ENCODE data around the gene LCE6A.

The LCE6A gene, protein sequence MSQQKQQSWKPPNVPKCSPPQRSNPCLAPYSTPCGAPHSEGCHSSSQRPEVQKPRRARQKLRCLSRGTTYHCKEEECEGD

DNA sequence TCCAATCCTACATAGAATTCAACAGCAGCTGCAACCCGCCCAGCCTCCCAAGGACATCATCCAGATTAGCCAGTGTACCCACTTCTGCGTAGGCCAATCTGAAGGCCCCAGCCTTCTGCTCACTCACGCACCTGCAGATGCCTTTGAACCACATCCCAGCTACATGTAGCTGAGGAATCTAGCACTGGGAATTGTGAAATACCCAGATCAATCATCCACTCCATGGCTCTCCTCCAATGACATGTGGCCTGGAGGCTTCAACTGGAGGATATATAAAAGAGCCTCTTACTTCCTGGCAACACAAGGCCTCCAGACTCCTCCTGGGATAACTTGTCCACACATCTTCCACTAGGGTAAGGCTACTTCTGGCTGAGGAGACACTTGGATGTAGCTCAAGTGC lies at the start of gene LCE6A:
Gene LCE6A (plus strand): TSS at position 301 of the 400 bp plus-strand sequence. CDS start 665 bp downstream, outside the sequence.
- DNase-seq, result no peak

DNA sequence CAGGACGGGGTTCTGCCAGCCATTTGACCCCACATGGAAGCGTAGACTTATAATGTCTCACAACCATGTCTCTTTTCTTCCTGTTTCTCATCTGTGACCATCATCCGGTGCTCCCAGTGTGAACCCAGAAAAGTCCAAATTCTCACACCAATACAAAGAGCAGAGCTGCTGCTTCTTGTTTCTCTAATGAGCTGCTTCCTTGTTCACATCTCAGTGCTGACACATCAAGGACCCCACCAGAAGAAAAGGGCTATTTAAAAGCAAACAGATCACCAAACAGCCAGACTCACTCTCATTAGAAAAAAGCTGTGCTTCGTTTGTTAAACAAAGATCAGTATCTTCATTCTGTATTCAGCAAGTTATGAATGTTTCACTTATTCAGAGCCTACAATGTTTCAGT lies 47.0 kb upstream of the LCE6A start:
- DNase-seq, result no peak

DNA sequence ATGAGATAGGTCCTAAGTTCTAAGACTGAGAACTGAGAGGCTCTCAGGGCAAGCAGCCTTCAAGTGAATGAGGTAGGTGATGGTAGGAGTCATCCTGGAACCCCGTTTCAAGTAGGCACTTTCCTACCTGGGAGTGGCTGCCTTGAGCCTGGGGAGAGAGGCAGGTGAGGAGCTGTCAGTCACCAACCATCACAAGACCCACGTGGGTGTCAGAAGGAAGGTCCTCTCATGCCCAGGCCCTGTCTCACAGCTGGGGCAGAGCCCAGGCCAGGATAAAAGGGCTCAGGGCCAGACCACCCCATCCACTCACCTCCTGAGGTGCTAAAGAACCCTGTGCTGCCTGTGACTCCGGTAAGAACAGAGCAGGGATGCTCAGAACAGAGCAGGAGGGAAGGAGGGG lies 46.2 kb upstream of the LCE6A start, which contains the start of gene LCE1D:
Gene LCE1D (plus strand): TSS at position 301 of the 400 bp plus-strand sequence. CDS start 1,074 bp downstream, outside the sequence.
- DNase-seq, result no peak

DNA sequence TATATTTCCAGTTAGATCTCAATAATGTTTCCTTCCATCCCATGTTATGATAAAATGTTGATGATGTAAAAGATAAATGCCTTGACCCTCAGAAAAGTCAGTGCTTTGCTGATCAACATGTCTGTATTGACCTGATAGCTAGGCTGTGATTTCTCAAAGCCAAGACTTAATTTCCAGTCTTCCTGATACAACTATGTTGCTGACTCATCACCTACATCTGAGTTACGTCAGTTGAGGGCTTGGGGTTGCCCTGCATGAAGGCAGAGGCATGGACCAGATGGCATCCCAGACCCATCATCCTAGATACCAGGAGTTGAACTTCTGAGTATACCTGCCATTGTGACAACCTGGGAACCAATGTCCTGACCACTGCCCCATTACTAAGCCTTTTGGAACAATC lies 41.3 kb upstream of the LCE6A start:
- DNase-seq, result no peak

DNA sequence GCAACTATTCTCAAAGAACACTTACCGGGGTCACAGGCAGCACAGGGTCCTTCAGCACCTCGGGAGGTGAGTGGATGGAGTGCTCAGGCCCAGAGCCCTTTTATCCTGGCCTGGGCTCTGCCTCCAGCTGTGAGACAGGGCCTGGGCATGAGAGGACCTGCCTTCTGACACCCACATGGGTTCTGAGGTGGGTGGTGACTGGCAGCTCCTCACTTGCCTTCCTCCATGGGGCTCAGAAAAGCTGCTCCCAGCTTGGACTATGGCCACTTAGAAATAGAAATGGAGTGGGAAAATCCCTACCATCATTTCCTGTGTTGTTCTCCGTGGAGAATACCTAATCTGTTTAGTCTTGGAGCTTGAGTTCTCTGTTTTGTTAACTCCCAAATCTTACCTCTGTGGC lies 36.1 kb upstream of the LCE6A start, which contains the start of gene LCE1C:
Gene LCE1C (minus strand): TSS at position 76 of the 400 bp plus-strand sequence. CDS start 1,173 bp downstream, outside the sequence.
- no peak for DNase-seq

DNA sequence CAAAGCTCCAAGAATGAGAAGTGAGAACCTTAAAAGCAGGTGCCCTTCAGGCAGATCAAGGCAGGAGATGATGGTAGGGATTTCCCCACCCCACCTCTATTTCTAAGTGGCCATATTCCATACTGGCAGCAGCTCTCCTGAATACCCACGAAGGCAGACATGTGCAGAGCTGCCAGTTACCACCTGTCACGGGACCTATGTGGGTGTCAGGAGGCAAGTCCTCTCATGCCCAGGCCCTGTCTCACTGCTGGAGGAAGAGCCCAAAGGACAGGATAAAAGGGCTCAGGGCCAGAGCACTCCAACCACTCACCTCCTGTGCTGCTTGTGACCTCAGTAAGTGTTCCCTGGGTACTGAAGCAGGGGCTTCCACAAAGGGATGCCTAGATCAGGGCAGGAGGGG lies 31.6 kb upstream of the LCE6A start:
- no peak for DNase-seq

DNA sequence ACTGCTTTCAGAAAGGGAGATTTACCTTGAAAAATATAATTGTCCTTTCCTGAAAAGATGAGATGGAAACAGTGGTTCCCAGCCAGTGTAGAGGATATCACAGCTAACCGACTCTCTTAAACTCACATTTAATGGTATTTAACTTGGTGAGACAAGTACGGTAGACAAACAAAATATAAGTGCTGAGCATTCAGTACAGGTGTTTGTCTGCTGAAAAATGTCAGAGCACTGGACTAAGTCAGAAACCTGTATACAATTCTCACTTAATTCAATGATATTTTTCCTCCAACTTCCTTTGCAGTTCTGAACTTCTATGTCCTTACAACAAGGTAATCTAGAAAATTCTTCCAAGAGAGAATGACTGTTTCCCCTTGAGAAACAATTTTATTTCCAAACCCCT lies 31.0 kb upstream of the LCE6A start, which contains the start of gene LCE1B:
Gene LCE1B (plus strand): TSS at position 301 of the 400 bp plus-strand sequence. CDS start 476 bp downstream, outside the sequence.
- DNase-seq, result no peak

DNA sequence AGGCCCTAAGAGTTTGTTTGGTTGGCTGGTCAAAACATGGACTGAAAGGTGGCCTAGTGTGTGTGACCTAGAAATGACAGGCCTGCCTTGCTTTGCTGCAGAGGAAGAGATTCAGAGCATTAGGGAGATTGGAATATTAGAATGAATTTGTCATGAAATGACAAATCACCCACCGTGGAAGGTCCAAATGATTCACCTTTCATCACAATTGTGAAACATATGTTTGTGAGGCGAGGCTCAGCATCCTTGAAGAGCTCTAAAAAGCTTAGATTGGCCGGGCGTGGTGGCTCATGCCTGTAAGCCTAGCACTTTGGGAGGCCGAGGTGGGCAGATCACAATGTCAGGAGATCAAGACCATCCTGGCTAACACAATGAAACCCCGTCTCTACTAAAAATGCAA lies 25.3 kb upstream of the LCE6A start:
- DNase-seq, result no peak

DNA sequence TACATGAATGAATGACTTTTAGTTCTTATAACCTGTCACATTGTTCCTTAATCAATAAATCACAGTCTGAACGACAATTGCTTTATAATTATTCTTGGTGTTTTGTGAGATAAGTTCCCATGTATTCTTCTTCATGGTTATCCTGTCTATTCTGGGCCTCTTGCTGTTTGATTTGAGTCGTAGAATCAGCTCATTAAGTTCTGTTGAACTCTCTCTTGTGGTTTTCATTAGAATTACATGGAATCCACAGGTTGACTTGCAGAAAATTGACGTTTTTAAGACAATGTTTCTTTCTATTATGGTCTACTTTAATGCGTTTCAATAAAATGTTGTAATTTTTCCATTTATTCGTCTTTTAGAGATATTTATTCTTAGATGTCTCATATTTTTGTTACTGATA lies 19.4 kb upstream of the LCE6A start:
- DNase-seq, result no peak

DNA sequence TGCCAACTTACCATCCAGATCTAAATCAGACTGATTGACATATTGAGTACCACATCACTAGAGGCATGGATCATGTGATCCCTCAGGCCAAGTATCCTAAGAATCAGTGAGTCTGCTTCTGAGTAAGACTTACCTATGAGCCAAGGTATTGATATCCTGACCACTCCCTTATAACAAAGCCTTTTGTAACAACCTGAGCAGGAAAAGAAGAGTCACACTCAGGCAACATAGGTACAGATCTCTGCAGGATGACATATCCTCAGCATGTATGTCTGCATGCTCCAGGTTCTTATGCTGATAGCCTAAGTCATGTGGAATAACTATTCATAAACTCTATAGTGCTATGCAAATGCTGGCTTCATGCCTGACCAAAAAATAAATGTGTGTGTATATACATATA lies 17.7 kb upstream of the LCE6A start:
- no peak for DNase-seq

DNA sequence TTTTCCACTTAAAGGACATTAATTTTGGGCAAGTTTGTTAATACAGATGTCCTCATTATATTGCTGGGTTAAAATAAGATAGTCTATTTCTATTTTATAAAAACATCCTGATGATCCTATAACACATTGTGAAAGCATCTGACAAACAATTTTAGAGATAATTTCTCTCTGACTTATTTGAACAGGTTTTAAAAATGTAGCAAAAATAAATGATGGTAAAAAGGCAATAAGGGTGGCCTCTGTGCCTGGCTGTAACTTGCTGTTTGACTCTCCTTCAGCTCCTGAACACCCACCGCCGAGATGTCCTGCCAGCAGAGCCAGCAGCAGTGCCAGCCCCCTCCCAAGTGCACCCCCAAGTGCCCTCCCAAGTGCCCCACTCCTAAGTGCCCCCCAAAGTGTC lies 15.5 kb upstream of the LCE6A start, which contains the start of gene LCE1A:
Gene LCE1A (plus strand): TSS at position 301 of the 400 bp plus-strand sequence. CDS start 0 bp downstream, at position 301.
- no peak for DNase-seq

DNA sequence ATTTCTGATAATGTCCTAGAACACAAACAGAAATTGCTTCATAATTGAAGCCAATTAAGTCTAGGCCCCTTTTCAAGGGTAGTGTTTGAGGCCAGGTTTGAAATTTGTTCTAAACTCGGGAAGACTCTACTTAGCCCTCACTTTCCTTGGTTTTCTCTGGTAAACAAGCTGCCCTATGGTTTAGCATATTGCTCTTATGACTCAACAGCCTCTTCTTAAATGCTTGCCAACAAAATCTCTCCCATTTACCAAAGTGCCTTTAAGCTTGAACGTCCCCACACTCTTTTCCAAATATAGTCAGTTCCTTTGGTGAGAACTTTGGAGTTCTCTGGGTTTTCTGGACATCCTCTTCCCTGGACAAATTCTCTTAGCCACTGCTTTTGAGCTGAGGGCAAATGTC lies 5.8 kb upstream of the LCE6A start:
- DNase-seq, result no peak

DNA sequence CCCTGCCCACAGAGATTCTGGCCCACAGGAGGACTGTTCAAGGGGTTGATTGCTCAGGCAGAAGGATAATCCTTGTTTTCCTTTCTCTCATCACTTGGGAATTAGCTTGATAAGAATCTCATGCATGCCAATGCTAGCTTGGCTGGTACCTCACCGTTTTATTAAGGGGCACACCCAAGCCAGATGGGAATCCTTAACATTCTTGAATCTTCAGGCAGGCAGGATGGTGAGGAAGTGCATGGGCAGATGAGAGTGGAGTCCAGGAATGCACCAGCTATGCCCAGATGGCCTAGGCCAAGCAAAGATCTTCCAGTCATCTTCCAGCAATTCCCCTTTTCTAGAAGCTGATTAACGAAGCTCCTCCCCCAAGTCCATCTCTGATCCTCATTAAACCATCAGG lies 13.0 kb downstream of the LCE6A start:
- no peak for DNase-seq

DNA sequence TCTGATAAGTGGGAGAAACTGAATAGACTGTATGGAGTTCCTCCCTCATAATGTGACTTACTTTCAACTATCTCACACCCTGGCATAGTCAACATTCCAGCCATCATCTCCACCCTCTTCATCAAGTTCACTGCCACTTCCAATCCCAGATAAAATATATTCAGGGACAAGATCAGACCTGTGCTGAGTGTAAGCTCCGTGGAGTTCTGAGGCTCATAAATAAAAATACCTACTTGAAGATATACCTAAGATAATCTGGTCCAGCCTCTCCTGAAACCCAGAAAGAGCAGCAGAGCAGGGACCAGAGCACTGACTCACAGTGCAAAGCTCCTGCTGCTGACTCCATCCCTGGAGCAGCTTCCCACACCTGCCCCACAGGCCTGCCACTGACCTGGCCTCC lies 15.4 kb downstream of the LCE6A start:
- DNase-seq, result no peak

DNA sequence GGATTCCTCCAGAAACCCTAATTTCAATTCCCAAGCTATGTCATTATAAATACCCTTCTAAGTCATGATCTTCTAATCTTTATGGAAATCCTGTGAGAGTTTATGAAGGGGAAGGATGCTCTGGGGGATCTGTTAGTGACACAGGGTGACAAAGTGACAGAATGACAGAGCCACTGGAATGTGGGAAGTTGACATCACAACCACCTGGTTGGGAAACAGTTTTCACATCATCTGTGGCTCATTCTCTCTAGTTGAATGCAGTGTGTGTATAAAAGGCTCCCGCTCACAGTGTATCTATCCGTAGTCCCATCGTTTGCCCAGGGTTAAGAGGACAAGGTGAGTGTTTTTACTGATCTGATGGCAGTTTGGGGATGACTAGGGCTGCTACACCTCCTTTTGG lies 17.0 kb downstream of the LCE6A start, which contains the start of gene LCE7A:
Gene LCE7A (plus strand): TSS at position 301 of the 400 bp plus-strand sequence. CDS start 702 bp downstream, outside the sequence.
- no peak for DNase-seq

DNA sequence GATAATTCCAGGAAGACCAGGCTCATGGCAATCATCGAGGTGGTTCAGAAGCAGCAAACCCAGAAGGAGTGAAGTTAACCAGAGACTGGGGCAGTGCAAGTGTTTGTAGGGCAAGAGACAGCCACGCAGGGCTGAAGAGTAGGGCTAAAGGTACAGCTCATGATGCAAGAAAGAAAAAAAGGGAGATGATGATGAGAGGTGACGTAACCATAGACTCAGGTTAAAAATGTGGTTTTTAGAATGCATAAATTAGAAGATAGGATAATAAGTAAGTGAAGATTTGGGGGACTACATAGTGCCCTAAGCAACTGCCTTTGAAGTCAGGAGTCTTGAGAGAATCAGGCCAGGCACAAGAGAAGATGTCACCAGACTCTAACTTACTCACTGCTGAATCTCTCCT lies 17.5 kb downstream of the LCE6A start:
- DNase-seq, result no peak

DNA sequence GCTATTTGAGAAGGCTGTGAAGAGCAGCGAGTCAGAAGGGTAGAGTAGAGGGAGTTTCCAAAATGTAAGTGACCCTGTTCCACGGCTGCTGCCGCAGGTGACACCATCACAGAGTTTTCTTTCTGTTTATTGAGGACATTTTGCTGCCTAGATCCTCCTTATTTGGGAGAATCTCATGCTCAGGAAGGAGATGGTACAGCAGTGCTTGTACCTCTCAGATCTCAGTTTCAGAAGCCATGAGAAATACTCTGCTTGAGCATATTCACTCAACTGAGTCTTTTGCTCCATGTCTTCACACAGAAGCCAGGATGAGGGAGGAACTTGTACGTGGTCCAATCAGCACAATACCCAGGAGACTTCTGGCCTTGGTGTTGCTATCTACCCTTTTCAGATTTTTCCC lies 18.7 kb downstream of the LCE6A start:
- DNase-seq, result no peak

DNA sequence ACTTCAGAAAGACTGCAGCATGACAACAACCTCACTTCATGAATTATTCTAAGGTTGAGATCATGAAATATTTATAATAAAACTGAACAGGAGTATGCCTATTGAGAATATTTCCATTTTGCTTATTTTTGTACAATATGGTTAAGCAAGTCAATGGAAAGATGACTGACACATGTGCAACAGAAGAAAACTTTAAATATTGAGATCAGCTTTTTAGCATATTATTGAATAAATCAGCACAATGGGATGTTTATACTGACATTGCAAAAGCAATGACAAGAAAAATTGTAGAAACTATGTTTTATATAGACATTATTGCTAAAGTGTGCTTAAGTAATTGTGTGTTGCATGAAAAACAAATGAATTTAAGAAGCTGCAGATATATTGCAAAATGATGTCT lies 21.8 kb downstream of the LCE6A start:
- no peak for DNase-seq

DNA sequence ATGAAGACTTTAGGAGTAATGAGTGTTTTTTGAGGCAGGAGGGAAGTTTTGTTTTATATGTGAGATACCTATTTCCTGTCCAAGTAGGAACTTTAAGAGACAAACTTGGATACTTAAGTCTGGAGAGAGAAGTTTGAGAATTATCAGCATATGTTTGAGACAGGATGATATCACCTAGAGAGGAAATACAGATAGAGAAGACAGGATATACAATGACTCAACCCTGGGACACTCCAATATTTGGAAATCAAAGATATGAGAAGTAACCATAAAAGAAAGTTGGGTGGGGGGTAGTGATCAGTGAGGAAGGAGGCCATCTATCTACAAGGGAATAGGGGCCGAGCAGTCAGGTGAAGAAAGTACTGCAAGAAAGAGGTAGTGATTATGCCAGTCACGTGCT lies 23.7 kb downstream of the LCE6A start:
- DNase-seq, result no peak

DNA sequence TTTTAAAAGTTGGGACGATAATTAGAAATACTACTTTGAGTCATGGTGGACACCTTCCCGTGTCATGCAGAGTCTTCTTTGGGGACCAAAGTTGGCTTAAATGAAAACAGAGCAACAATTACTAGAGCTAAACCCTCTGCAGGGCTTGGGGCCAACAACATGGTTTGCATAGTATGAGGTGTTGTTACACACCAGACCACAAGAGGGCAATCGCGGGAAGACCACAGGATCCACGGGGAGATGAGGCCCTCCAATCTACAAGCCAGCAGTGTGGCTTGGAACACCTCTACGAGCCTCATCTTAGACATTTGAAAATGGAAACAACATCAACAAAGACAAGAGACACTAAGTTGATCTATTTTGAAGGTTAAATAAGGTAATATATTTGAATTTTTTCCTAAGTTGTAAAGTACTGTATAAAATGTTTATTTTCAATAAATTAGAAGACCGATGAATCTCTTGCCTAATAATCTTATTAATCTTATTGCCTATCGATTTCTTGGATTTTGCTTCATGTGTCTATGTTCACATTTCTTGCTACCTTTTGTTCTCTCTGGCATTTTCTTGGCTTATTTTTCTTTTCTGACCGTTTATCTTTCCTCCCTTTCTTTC lies 27.3 kb downstream of the LCE6A start:
- peak; percentile 87 for DNase-seq

DNA sequence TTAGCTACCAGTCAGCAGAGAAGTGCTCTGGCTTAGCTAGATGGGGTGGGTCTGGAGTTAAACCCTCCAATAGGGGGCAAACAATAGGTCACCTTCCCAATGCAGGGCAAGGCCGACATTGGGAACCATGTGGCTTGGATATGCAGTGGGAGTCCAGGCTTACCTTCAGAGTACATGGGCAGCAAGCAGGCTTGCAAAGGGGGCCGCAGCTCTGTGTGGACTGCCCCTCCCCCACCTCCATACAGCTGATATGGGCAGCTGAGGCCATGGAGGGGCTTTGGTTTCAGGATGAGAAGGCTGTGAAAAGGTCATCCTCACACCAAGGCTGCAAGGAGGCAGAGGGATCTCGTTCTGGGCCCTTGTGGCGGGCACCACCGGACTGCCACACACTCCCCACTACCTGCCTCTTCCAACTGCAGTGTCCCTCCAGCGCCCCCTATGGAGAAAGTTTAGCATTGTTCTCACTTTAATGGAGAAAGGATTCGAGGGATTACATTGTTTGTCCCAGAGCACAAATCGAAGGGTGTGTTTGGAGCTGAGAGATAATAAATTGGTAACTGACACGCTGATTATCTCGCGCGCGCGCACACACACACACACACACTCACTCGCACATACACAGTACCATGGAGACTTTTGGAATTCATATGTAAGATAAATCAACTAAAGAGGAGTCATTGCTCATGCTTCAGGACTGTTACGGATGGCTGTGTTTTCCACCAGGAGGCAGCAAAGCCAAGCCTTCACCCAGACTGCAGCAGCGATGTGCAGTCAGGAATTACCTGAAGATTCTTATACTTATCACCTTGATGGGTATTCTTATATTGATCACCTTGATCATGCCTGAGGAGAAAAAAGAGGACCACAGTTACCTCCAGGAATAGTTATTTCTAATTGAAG lies 28.4 kb downstream of the LCE6A start:
- DNase-seq, result peak; percentile 42

DNA sequence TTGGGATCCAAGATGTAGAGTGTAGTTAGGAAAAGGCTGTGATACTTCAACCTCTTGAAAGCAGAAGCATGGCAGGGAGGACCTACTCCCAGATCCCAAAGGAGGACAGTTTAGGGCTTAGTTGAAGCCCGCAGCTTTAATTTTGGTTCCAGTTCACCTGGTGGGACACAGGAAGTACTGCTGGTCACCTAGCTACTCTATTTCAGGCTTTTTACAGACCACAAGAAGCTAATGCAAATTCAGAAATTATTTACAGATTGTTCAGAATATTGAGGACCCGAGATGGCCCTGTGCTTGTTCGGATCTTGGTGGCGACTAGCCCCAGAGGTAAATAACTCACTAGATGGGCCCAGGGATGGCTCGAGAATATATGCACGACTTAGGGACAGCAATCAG lies 29.1 kb downstream of the LCE6A start:
- no peak for DNase-seq

DNA sequence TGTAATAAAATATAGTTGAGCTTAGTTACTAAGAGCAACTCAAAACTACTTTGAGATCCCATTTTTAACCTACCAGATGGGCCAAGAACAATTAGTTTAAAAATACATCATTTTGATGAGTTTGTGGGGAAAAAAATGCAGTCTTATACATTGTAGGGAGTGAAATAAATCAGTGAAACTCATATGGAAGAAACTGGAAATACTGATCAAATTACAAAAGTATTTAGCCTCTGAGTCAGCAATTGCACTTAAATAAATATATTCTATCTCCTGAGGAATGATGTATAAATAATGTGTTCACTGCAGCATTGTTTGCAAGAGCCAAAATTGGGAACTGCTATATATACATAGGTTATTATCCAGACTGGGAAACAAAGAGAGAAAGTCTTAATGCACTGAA lies 30.8 kb downstream of the LCE6A start:
- DNase-seq, result no peak

DNA sequence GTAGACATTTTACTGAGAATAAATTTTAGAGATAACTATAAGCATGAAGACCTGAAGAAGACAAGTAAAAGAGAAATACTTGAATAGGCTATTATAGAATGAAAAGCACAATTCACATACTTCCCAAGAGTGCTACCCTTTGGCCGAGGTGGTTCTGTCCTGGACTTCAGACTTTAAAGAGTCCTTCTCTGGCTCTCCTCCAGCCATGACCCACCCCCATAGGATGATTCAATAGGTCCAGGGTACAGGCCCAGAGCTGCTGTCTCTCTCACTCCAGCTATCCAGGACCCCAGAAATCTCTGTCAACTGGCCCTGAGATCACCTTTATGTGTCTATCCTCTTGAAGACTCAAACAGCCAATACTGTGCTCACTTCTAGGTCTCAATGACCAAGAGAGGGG lies 34.2 kb downstream of the LCE6A start:
- no peak for DNase-seq
